ENCODE results near the gene SMCP.

DNA sequence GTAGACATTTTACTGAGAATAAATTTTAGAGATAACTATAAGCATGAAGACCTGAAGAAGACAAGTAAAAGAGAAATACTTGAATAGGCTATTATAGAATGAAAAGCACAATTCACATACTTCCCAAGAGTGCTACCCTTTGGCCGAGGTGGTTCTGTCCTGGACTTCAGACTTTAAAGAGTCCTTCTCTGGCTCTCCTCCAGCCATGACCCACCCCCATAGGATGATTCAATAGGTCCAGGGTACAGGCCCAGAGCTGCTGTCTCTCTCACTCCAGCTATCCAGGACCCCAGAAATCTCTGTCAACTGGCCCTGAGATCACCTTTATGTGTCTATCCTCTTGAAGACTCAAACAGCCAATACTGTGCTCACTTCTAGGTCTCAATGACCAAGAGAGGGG, 1.3 kb upstream of the SMCP start:
- TF ChIP-seq POLR2A (IDR thresholded peaks at IDR 0.05): no peak
- TF ChIP-seq, protein P1, sequence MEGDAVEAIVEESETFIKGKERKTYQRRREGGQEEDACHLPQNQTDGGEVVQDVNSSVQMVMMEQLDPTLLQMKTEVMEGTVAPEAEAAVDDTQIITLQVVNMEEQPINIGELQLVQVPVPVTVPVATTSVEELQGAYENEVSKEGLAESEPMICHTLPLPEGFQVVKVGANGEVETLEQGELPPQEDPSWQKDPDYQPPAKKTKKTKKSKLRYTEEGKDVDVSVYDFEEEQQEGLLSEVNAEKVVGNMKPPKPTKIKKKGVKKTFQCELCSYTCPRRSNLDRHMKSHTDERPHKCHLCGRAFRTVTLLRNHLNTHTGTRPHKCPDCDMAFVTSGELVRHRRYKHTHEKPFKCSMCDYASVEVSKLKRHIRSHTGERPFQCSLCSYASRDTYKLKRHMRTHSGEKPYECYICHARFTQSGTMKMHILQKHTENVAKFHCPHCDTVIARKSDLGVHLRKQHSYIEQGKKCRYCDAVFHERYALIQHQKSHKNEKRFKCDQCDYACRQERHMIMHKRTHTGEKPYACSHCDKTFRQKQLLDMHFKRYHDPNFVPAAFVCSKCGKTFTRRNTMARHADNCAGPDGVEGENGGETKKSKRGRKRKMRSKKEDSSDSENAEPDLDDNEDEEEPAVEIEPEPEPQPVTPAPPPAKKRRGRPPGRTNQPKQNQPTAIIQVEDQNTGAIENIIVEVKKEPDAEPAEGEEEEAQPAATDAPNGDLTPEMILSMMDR (IDR thresholded peaks at IDR 0.05): no peak
- no peak for TF ChIP-seq EP300 (IDR thresholded peaks at IDR 0.05)
- TF ChIP-seq POLR2AphosphoS5 (IDR thresholded peaks at IDR 0.05): no peak
